Activated naive CD4-positive, alpha-beta T cell (primary cell): ENCODE data around the gene CACNA2D3.

Experiments
- DNase-seq, 4 experiments: peaks; one replicate each; lab custom pipeline; 2025; lab: John Stamatoyannopoulos, UW

CACNA2D3 gene

DNA sequence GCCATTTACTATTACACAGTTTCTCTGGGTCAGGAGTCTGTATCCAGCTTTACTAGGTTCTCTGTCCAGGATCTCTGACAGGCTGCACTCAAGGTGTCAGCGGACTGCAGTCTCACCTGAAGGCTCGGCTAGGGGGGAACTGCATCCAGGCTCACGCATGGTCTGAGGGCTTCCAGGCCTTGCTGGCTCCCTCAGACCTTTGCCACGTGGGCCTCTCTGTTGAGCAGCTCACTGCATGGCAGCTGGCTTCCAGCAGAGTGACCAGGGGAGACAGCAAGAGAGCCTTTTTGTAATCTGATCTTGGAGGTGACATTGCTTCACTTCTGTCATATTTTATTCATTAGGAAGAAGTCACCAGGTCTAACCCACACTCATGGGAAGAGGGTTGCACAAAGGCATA, 152.3 kb downstream of the CACNA2D3 start:
- DNase-seq, result no peak

DNA sequence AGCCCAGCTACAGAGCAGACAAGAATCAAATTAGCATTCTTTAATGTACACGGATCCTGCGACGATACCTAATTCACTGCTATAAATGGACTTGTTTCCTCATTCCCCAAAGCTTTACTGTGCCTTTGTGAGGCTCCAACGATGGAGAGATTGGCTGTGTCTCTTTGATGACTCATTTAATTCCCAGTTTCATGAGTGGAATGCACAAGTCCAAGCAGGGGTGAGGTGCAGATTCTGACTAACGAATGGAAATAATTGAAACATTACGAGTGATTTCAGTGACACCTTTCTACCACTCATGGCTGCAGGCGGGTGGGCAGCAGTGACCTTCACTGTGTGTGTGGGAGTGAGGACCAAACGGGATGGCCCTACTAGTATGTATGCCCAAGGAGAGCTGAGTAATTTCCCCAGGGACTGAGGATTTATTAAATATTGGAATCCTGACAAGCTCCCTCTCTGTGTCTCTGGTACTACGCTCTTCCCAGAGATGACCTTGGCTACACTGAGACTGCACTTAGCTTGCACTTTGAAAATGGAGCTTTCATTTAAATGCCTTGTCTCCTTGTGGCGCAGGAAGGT, 156.7 kb downstream of the CACNA2D3 start:
- no peak for DNase-seq

DNA sequence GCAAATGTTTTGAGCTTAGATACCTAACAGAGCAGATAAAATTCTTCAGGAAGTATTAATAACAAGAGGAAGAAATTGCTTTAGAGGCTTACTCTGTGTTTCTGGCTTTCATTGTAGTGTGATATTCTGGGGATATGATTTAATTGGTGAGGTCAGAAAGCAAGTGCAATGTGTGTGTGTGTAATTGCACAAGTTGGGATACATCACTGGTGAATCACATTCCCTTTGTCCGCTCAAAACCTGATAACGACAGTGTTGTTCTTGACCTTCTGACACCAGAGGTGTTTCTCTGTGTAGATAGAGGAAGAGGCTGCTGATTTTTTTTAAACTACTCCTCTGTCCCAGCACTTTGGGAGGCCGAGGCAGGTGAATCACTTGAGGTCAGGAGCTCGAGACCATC, 161.1 kb downstream of the CACNA2D3 start:
- DNase-seq, result no peak

- DNase-seq, result no peak
Observed at GRCh38 chr3:54294214-54294613, 171.9 kb downstream of the CACNA2D3 start.

DNA sequence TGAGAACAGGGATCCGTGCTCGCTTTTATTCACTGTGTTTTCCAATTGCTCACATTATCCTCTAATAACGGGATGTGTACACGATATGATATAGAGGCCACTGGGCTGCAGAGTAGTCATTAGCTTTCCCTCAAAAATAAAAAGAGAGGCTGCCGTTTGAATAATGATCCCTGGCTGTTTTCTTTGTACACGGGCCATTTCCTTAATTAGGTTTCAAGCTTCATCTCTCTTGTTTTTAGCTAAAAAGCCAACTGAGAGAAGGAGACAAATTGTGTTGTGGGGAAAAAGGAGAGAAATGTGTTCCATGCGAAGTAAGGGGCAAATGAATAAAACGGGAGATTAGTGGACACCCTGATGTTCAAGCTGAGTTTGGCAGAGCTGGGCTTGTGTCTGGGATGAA, 174.2 kb downstream of the CACNA2D3 start:
- DNase-seq, result no peak

DNA sequence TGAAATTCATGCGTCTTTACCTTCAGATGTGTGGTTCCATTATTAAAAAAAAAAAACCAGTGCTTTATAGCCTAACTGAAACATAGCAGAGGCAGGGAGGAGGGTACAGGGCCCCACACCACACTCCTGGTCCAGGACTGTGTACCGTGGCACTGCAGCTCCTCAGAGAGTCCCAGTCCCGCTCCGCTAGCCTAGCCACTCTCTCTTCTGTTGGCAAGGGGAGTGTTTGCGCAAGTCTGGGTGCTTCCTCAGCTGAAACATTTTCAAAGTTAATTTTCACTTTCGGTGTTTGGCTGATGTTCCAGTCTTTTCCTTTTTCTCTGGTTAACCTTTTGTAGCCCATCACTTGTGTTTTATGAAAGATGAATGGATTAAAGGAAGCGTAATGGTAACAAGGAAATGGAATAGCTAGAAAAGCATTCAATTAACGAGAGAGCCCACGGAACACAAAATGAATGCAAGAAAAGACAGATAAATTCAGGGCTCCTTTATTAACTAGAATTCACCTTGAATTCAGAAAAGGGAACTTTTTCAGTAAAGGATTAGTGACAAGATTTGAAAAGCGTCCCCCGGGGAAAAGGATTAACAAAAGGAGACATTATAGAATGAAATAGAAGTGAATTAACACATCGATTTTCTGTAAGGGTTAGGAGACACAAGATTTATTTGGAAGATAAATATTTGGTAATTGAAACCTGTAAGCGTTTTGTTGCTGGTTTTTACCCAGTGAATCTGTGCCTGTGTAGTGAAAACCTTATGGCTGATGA, 177.0 kb downstream of the CACNA2D3 start:
- no peak for DNase-seq

DNA sequence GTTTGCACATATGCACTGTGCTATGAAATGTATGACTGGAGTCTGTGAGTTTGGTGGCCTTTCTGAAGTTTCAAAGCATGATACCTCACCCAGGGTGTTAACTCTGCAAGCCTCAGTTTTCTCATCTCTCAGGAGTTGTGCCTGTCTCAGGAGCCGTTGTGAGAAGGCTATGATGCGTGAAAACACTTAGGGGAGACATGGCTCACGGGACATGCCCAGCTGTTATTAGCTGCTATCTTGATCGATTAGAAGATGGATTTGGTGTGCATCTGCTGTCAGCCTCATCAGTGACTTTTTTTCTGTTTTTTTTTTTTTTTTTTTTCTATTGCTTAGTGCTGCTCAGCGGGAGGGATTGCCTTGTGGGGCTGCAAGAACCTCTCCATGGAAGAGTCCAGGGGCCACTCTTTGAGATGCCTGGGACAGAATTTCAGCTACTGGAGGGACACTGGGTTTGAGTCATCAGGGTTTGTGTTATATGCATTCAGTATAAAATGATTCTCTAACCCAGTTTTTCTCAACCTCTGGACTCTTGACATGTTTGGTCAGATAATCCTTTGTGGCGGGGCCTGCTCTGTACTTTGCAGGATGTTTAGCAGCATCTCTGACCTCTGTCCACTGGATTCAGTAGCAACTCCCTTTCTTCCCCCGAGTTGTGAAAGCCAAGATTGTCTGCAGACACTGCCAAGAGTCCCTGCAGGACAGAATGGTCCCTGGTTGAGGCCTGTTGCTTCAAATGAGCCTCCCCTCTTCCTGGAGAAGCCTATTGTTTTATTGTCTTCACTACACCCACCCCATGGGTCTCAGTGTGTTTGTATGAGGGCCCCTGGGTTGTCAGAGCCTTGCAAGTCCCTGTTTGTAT, 181.4 kb downstream of the CACNA2D3 start:
- no peak for DNase-seq

DNA sequence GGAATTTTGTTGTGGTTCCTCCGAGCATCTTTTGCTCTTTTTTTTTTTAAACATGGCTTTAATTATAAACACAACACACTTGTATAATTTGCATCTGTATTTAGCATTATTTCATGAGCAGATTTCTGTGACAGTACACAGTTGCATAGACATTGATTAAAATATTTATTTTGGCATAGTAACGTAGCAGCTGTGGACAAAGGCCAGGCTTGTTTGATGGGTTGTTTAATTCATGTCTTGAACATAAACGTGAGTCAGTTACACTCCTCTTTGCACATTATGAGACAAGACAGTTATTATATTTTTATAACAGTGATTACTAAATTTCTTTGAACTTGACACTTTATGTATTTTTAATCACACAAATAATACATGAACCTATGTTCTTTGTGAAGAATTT, 182.5 kb downstream of the CACNA2D3 start:
- no peak for DNase-seq

DNA sequence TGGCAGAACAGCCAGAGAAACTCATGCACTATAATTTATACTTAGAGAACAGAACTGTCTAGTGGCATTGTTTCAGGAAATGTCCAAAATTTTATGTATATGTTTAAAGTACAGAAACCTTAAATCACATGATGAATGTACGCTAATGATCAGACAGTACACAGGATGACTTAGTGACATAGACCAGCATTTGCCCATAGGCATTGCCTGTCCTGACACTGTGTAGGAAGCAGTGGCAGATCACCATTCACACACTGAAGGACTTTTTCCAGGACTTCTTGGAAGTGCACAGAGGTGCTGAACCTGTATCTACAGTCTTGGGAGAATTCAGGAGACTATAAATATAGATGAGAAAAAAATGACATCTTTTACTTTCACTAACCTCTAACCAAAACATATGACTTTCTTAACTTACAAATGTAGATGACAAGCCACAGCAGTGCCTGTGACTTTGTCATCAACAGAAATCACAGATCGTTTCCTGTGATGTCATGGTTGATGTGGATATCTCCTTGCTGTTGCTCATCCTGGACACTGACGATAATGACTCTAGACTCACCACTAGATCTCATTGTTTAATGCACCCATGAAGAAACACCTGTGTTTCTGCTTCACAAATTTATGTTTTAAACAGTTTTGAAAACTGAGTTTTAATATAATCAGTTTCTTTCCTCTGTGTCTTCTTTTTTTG, 183.2 kb downstream of the CACNA2D3 start:
- DNase-seq, result no peak

- no peak for DNase-seq
Observed at GRCh38 chr3:54307566-54308180, 185.3 kb downstream of the CACNA2D3 start.

- DNase-seq, result no peak
Observed at GRCh38 chr3:54309601-54310000, 187.2 kb downstream of the CACNA2D3 start.

DNA sequence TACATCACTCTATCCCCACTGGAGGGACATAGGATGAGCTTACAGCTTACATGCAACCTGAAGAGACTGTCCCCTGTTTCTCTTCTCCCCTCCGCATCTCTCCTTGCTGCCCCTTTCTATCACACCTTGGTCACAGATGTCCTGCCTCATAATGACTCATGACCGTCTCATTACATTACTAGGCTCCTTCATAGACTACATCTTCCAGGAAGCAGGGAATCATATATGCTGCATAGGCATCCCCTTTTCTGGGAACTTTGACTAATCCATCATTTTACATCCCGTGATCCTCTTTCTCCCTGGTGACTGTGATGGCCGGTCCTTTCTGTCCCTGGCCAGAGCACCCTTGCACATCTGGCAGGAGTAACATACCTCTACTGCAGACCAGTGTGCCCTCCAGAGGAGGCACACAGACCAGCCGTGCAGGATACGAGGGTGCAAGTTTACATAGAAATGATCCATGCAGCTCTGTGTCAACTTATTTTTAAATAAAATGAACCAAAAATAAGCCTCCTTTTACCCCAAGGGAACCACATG, 188.9 kb downstream of the CACNA2D3 start:
- DNase-seq, result no peak

DNA sequence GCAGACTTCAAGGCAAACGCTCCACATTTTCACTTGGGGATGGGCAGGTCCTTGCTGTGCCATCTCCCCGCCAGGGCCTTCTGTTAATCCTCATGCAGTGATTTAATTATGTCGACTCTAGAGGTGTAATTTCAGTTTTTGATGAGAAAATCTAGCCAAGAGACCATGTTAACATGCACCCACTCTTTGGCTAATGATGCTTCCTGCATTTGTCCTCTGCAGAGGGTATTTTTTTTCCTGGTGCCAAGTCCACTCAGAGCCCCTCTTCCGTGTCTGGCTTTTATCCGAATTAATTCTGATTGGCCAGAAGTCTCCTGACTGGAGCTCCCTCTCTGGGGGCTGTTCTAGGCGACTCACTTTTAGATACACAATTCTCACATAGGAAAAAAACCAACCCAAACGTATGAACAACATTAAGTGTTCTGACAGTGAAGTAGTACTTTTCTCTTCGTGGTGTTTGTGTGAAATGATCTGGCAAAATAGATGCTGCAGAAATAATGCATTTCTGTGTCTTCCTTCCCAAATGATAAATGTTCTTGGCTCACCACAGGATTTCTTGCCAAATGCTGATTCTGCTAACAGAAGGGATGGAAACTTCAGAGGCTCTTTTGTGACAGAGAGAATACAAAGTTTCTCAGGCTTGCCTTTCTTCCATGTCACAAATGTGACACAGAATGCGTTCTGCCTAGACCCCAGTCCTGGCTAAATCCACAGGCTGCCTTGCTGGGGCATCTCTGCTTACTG, 190.0 kb downstream of the CACNA2D3 start:
- no peak for DNase-seq

GRCh38 chr3:54313418-54313817, 191.1 kb downstream of the CACNA2D3 start:
- DNase-seq, result no peak

GRCh38 chr3:54321520-54321919, 199.2 kb downstream of the CACNA2D3 start:
- no peak for DNase-seq

DNA sequence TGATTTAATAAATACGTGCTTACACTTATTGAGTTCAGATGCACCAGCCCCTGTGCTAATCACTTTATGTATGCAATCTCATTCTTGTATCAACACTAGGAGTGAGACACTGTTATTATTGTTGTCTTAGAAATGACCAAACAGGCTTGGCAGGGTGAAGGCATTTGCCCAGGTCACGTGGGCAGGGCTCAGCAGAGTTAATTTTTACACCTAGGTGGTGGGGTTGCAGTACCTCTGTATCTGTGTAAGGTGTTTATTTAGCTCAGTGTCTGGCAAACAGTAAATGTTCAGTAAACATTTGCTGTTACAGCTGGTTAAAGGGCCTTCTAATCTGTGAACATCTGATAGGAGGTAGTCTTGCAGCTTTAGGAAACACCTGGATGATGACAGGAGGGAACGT, 200.0 kb downstream of the CACNA2D3 start:
- DNase-seq, result no peak

- DNase-seq, result no peak
Observed at GRCh38 chr3:54324103-54324502, 201.8 kb downstream of the CACNA2D3 start.

GRCh38 chr3:54326951-54327350, 204.6 kb downstream of the CACNA2D3 start:
- DNase-seq, result no peak

DNA sequence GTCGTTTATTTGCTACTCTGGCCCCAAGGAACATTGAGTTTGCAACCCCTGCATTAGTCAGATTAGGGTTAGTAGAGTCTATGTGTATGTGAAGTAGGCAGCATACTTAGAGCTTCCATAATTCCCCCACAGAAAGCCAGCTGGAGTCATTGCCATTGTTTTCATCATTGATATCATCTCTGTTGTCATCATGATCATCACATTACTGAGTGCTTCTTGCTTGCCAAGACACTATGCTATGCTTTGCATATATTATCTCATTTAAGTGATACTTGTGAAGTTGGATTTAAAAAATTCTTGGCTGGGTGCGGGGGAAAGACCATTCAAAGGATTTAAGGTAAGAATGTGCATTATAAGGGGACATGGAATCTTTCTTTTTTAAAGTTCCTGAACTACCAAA, 209.0 kb downstream of the CACNA2D3 start:
- DNase-seq, result no peak

DNA sequence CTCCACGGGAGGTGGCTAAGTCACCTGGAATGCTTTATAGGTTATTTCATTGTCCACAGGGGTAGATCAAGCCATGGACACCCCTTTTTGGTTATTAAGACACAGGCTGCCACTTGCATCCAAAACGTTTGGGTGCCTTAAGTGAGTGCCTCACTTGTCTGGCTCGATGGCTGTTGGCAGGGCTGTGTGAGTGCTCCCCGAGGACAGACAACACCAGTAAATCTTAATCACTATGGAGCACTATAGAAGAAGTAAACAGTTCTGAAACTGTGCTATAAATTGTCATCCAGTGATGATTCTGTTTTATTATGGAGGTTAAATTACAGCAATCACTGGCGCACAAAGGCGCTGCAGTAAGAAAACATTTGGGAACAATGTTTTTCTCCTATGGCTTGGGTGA, 215.5 kb downstream of the CACNA2D3 start:
- no peak for DNase-seq

- no peak for DNase-seq
Observed at GRCh38 chr3:54339608-54340007, 217.3 kb downstream of the CACNA2D3 start.
